ENCODE results near the gene BNC2. TPM values are rescaled to one million over a fixed set of nuclear protein-coding genes. Genes with fewer than 3 reads are reported as not detected.

Gene BNC2
- total RNA-seq, 1 experiment from 2014 or later = 0.20 TPM

DNA sequence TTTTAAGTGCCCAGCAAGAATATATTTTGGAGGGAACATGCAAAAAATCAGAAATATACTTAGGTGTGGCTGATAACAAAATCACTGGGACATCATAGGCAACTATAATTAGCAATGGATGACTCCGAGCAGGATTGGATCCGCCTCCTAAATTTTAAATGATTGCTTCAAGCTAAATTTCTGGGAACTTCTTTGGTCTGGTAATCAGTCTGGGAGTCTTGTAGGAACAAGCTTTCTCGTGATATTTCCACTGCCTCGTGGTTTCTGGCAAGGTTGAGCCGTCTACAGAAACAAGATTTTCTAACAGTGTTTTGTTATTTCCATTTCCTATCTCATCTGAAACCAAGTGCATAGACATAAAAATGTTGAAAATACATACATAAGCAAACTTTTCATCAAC lies 232.6 kb downstream of the BNC2 start:
- Histone ChIP-seq H3K4me1 (no peaks in the 10 kb centered on the region), H3K36me3 (ENCODE audit: control insufficient read depth, insufficient read depth, low read length) (no peaks in the 10 kb centered on the region), H3K9me3 (no peaks in the 10 kb centered on the region), H3K4me3 (ENCODE audit: low read depth, low read length) (no peak overlapping the region), H3K27me3 (replicated peaks; ENCODE audit: control insufficient read depth, insufficient read depth, low read length) (no peaks in the 10 kb centered on the region)
- no peak overlapping the region for H3K27ac Mint-ChIP-seq (ENCODE audit: unreplicated experiment)
- H3K4me1 Mint-ChIP-seq (ENCODE audit: low read depth, unreplicated experiment) = no peaks in the 10 kb centered on the region
- no peaks in the 10 kb centered on the region for H3K9me3 Mint-ChIP-seq (ENCODE audit: unreplicated experiment)
- TF ChIP-seq, protein P1, sequence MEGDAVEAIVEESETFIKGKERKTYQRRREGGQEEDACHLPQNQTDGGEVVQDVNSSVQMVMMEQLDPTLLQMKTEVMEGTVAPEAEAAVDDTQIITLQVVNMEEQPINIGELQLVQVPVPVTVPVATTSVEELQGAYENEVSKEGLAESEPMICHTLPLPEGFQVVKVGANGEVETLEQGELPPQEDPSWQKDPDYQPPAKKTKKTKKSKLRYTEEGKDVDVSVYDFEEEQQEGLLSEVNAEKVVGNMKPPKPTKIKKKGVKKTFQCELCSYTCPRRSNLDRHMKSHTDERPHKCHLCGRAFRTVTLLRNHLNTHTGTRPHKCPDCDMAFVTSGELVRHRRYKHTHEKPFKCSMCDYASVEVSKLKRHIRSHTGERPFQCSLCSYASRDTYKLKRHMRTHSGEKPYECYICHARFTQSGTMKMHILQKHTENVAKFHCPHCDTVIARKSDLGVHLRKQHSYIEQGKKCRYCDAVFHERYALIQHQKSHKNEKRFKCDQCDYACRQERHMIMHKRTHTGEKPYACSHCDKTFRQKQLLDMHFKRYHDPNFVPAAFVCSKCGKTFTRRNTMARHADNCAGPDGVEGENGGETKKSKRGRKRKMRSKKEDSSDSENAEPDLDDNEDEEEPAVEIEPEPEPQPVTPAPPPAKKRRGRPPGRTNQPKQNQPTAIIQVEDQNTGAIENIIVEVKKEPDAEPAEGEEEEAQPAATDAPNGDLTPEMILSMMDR (IDR thresholded peaks at IDR 0.05; ENCODE audit: insufficient read depth in 1 of 2, low read depth in 1 of 2, low read length in 1 of 2, severe bottlenecking in 1 of 2, unreplicated experiment in 1 of 2) = no peak
- BruUV-seq (replicated peaks) = no TSS peak
- DNase-seq = no peak
- H3K27me3 Mint-ChIP-seq (ENCODE audit: insufficient read depth, unreplicated experiment) = no peaks in the 10 kb centered on the region
- intact Hi-C loops (cut with micrococcal nuclease; ENCODE audit: unreplicated experiment) = no loop called here
- POLR2A ChIA-PET = no interaction called here
- H3K4me3 Mint-ChIP-seq (ENCODE audit: unreplicated experiment) = no peak overlapping the region
- no peaks in the 10 kb centered on the region for H3K36me3 Mint-ChIP-seq (ENCODE audit: insufficient read depth, unreplicated experiment)
- CTCF ChIA-PET = no interaction called here

DNA sequence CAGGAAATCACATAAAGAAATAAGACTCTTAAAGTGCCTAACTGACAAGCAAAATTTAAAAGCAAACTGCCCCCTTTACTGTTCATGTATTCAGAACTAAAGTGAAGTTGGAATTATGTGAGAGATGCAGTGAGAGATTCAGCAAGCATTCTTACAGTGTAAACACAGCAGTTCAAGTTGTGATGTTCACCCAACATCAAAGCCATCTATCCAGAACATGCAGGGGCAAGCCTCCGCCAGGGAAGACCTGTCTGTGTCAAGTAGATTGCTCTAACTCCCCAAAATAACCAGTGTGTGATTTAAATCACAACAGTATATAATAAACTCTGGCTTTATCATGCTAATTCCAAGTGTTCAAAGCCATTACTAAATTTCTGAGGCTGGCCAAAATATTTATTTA lies 233.3 kb downstream of the BNC2 start:
- BruUV-seq (replicated peaks) = no TSS peak

DNA sequence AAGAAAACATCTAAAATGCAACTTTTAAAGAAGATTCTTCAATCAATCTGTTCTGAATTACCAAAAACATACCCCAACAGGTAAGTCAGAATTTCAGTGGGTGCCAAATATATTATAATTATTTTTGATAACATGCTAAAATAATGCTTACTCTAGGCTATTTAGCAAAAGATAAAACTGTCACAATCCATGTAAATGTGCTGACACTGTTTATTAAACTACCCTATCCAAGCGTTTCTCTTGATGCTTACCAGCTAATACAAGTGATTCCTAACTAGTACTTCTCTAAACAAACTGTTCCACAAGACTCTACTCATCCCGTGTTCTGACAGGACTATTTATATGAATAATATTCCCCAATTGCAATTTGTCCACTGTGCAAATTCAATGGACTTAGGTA lies 236.7 kb downstream of the BNC2 start:
- H3K27ac Mint-ChIP-seq (ENCODE audit: unreplicated experiment) = no peak overlapping the region
- Histone ChIP-seq H3K36me3 (ENCODE audit: control insufficient read depth, insufficient read depth, low read length) (no peaks in the 10 kb centered on the region), H3K4me3 (ENCODE audit: low read depth, low read length) (no peak overlapping the region), H3K27me3 (replicated peaks; ENCODE audit: control insufficient read depth, insufficient read depth, low read length) (no peaks in the 10 kb centered on the region), H3K4me1 (no peaks in the 10 kb centered on the region), H3K9me3 (no peaks in the 10 kb centered on the region)
- CTCF ChIA-PET = no interaction called here
- H3K36me3 Mint-ChIP-seq (ENCODE audit: insufficient read depth, unreplicated experiment) = no peaks in the 10 kb centered on the region
- H3K4me1 Mint-ChIP-seq (ENCODE audit: low read depth, unreplicated experiment) = no peaks in the 10 kb centered on the region
- intact Hi-C loops (cut with micrococcal nuclease; ENCODE audit: unreplicated experiment) = no loop called here
- no peak for DNase-seq
- BruUV-seq (replicated peaks) = no TSS peak
- POLR2A ChIA-PET = interaction anchor here (0.7 kb wide), 1 partner anchor 332 kb away, joined by 9 read pairs; no protein-coding TSS in a partner anchor
- H3K9me3 Mint-ChIP-seq (ENCODE audit: unreplicated experiment) = no peaks in the 10 kb centered on the region
- peaks cover 6% of the 10 kb centered on the region for H3K27me3 Mint-ChIP-seq (ENCODE audit: insufficient read depth, unreplicated experiment)
- H3K4me3 Mint-ChIP-seq (ENCODE audit: unreplicated experiment) = no peak overlapping the region
- TF ChIP-seq, protein P1 (IDR thresholded peaks at IDR 0.05; ENCODE audit: insufficient read depth in 1 of 2, low read depth in 1 of 2, low read length in 1 of 2, severe bottlenecking in 1 of 2, unreplicated experiment in 1 of 2) = no peak

More for the DNA sequence above, 233.3 kb downstream of the BNC2 start:
- no peak for DNase-seq
- Histone ChIP-seq H3K4me3 (ENCODE audit: low read depth, low read length) (no peak overlapping the region), H3K27me3 (replicated peaks; ENCODE audit: control insufficient read depth, insufficient read depth, low read length) (no peaks in the 10 kb centered on the region), H3K36me3 (ENCODE audit: control insufficient read depth, insufficient read depth, low read length) (no peaks in the 10 kb centered on the region), H3K9me3 (no peaks in the 10 kb centered on the region), H3K4me1 (no peaks in the 10 kb centered on the region)
- TF ChIP-seq, protein P1 (IDR thresholded peaks at IDR 0.05; ENCODE audit: insufficient read depth in 1 of 2, low read depth in 1 of 2, low read length in 1 of 2, severe bottlenecking in 1 of 2, unreplicated experiment in 1 of 2) = no peak
- H3K4me1 Mint-ChIP-seq (ENCODE audit: low read depth, unreplicated experiment) = no peaks in the 10 kb centered on the region
- ChIA-PET CTCF (no interaction called here), POLR2A (no interaction called here)
- H3K9me3 Mint-ChIP-seq (ENCODE audit: unreplicated experiment) = no peaks in the 10 kb centered on the region
- intact Hi-C loops (cut with micrococcal nuclease; ENCODE audit: unreplicated experiment) = no loop called here
- H3K4me3 Mint-ChIP-seq (ENCODE audit: unreplicated experiment) = no peak overlapping the region
- no peak overlapping the region for H3K27ac Mint-ChIP-seq (ENCODE audit: unreplicated experiment)
- no peaks in the 10 kb centered on the region for H3K36me3 Mint-ChIP-seq (ENCODE audit: insufficient read depth, unreplicated experiment)
- no peaks in the 10 kb centered on the region for H3K27me3 Mint-ChIP-seq (ENCODE audit: insufficient read depth, unreplicated experiment)

Data from Caco-2 (cell line).